GM18526 (cell line): ENCODE measurements around the gene AGPAT2.

ENCODE experiments used
- POLR2A ChIP-seq: IDR thresholded peaks from 3 replicates; pipeline ENCODE4 v1.6.1; 2011; ENCODE audit not compliant: insufficient read length; ENCODE audit errors: extremely low read depth

Gene AGPAT2

DNA sequence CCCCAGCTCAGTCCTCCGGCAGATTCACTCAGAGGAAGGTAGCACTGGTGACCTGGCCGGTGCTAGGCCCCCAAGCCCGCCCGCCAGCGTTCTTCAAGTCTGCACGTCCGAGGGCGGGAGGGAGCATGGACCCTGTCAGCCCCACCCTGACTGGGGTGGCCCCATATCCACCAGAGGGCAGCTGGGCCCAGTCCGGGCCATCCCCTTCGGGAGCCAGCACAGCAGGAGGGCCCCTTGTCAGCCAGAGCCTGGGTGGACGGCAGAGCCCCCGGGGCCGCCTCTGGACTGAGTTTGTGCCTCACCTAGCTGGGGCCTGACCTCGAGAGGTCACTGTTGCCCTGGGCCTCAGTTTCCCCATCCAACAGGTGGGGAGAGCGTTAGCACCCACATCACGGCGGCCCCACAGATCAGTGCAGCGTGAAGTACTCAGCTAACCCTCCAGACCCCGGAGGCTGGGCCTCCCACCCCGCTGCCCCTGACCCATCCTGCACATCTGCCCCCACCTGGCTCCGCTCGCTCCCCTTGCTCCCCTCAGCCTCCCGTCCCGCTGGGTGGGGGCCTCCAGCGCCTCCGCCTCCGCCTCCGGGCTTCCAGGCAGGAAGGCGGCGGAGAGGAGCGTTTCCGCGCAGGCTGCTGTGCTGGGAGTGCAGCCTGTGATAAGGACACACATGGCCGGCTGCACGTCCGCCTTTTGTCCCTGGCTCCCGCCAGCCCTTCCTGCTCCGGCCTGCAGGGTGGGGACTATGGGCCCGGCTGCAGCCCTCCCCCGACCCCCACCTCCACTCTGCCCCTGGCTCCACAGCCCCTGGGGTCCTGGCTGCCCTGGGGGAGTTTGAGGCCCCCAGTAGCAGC, 41.1 kb downstream of the AGPAT2 start:
- TF ChIP-seq POLR2A = no peak

DNA sequence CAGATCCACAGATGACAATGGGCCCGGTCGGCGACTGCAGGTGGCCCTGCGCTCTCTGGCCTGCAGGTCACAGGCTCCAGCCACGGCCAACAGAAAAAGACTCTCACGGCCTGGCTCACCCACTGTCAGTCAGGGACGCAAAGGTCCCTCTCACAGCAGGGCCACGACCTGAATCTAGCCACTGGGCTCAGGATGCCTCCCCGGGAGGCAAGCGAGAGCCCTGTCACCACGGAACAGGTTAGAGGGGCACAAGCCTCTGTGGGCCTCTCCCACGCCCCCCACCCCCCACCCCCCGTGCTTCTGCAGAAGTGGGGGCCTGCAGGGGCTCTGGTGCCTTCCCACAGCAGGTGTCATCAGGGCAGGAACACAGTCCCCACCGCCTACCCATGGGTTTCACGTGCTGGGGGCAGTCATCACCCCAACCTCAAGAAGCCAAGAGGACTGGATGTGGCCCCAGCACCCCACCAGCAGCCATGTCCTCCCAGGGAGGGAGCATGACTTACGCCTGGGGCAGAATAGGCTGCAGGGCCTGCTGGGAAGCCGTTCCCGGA, 41.8 kb downstream of the AGPAT2 start:
- TF ChIP-seq POLR2A = no peak

DNA sequence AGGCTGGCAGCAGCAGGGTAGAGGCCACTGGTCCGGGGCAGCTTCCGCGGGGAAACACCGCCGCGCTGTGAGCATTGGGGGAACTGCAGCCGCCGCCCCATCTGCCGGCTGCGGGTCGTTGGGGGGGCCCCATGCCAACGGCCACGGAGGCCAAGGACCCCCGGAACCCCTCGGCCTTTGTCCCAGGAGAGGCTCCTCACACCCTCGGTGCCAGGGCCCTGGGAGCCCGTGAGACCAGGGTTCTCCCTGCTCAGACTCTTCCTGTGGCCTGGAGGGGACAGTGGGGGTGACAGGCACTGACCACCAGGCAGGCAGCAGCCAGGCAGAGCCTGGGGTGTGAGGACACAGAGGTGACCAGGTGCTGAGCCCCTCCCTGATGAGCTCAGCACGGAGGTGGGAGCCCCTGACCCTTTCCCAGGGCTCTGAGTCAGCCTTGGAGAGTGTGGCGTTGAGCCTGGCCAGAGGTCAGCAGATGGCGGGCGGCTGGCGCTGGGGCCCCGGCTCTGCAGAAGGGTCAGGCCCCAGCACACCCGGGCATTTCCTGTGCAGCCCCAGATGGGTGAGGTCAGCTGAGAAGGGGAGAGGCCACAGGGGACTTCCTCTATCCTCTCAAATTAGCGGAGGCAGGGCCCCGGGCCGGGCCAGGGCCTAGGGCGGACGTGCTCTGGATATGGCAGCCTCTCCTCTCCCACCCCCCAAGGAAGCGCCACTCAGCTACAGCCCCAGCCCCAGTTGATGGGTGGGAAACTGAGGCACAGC, 42.5 kb downstream of the AGPAT2 start:
- no peak for TF ChIP-seq POLR2A

DNA sequence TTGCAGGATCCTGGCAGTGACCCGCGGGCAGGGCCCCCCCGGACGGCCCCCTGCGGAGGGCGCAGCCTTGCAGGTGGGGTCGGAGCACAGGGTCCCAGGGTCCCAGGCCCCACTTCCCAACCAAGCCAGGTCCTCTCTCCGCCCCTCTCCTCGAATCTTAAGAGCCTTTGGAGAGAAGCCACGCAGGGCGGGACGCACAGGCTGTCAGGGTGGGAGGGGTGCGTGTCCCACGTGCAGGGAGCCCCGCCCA, 43.0 kb downstream of the AGPAT2 start:
- TF ChIP-seq POLR2A = no peak

- no peak for TF ChIP-seq POLR2A
These were observed 43.5 kb downstream of the AGPAT2 start for GRCh38 chr9:136643596-136644342.

- no peak for TF ChIP-seq POLR2A
These were observed 44.8 kb downstream of the AGPAT2 start for GRCh38 chr9:136642439-136642921.

- TF ChIP-seq POLR2A = no peak
These were observed 46.8 kb downstream of the AGPAT2 start for GRCh38 chr9:136640171-136641111.

GRCh38 chr9:136634904-136635303, 52.4 kb downstream of the AGPAT2 start:
- no peak for TF ChIP-seq POLR2A

GRCh38 chr9:136631038-136632000, 55.9 kb downstream of the AGPAT2 start:
- no peak for TF ChIP-seq POLR2A

- TF ChIP-seq POLR2A = no peak
These were observed 56.6 kb downstream of the AGPAT2 start for GRCh38 chr9:136630662-136630992.

DNA sequence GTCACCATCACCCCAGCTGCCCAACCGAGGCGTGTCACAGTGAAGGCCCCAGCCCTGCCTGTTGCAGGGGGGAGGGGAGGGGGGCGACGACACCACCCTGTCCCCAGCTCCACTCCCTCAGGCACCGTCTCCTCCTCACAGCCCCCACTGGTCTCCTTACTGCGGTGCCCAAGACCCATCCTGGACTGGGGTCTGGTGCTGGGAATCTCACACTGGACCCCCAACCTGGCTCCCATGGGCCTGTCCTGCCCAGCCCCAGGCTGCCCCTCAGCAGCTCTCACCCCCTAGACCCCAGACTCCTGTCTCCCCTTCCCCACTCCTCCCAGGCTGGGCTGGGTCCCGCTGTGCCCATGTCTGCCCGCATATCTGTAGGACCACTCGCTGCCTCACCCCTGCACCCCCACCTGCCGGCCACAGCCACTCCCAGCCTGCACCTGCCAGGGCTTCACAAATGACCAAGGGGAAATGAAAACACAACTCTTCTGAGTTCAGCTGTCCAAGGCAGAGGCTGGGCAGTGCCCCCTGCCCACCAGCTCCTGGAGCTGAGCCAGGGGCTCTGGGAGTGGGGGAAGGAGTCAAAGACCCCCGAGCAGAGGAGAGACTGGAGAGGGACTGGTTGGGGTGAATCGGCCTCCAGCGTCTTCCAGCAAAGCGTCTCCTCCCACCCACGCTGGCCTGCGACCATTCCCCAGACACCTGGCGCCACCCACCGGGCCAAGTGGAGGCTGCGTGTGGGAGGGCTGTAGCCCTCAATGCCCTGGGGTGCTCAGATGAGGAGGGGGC, 57.2 kb downstream of the AGPAT2 start:
- no peak for TF ChIP-seq POLR2A

GRCh38 chr9:136629001-136629878, 58.0 kb downstream of the AGPAT2 start:
- TF ChIP-seq POLR2A = no peak
